Fibroblast of lung (primary cell): ENCODE measurements around the gene PTEN. TPM values are rescaled to one million over a fixed set of nuclear protein-coding genes. Genes with fewer than 3 reads are reported as not detected.

Experiments
- DNase-seq, 2 donors: peaks; one replicate each; pipeline versions ENCODE4 v3.0.0 to v3.0.0-alpha.2; 2010; ENCODE audit warnings: low read depth in 2 of 2
- H2AFZ ChIP-seq: 2 replicates; pipeline ENCODE4 v1.5.1; 2012; ENCODE audit warnings: low read length, control low read depth, inconsistent platforms
- H3K27ac ChIP-seq: 2 replicates; pipeline ENCODE4 v1.5.1; 2011; ENCODE audit warnings: low read length, control low read depth; ENCODE audit not compliant: insufficient read depth
- H3K27me3 ChIP-seq: 2 replicates; pipeline ENCODE4 v1.5.1; 2011; ENCODE audit warnings: mild to moderate bottlenecking, low read length; ENCODE audit not compliant: control insufficient read depth, insufficient read depth
- H3K36me3 ChIP-seq: 2 replicates; pipeline ENCODE4 v1.5.1; 2011; ENCODE audit warnings: low read length; ENCODE audit not compliant: control insufficient read depth, insufficient read depth
- H3K4me1 ChIP-seq: 2 replicates; pipeline ENCODE4 v1.5.1; 2011; ENCODE audit warnings: low read length; ENCODE audit not compliant: control insufficient read depth, insufficient read depth; ENCODE audit errors: extremely low read depth
- H3K4me2 ChIP-seq: 2 replicates; pipeline ENCODE4 v1.5.1; 2011; ENCODE audit warnings: low read length, control low read depth; ENCODE audit not compliant: insufficient read depth; ENCODE audit errors: extremely low read depth
- H3K4me3 ChIP-seq, 4 experiments: fragments of 200-600 bp in 1 of 4; sonication (generic) in 1 of 4; replicated peaks in 1 of 4; 2 replicates each; pipeline ENCODE4 v1.5.1; 2011 to 2016; ENCODE audit warnings: low read length in 4 of 4, low read depth in 3 of 4, mild to moderate bottlenecking in 3 of 4, control low read depth in 2 of 4, inconsistent platforms in 1 of 4, mixed read lengths in 1 of 4; ENCODE audit not compliant: insufficient read depth in 1 of 4; ENCODE audit errors: control extremely low read depth in 1 of 4
- H3K79me2 ChIP-seq: 2 replicates; pipeline ENCODE4 v1.5.1; 2012; ENCODE audit warnings: mild to moderate bottlenecking, low read length, inconsistent platforms; ENCODE audit not compliant: control insufficient read depth, insufficient read depth
- H3K9ac ChIP-seq: 2 replicates; pipeline ENCODE4 v1.5.1; 2011; ENCODE audit warnings: mild to moderate bottlenecking, low read length, control low read depth; ENCODE audit not compliant: insufficient read depth
- H3K9me3 ChIP-seq: 2 replicates; pipeline ENCODE4 v1.5.1; 2012; ENCODE audit warnings: low read depth, low read length; ENCODE audit not compliant: control insufficient read depth, insufficient read depth
- H4K20me1 ChIP-seq: 2 replicates; pipeline ENCODE4 v1.5.1; 2011; ENCODE audit warnings: low read length; ENCODE audit not compliant: control insufficient read depth, insufficient read depth; ENCODE audit errors: extremely low read depth
- EZH2 ChIP-seq: IDR thresholded peaks from 2 replicates; pipeline ENCODE4 v1.5.1; 2012; ENCODE audit warnings: low read length, control low read depth, mild to moderate bottlenecking; ENCODE audit errors: missing control alignments
- polyA plus RNA-seq, 2 donors: library from polyadenylated mRNA; depleted of rRNA in 1 of 2; stranded (reverse) in 1 of 2; unstranded in 1 of 2; fragments of >200 nt; gene quantifications; 2 replicates each; pipeline ENCODE4 v1.2.1, GENCODE V29; 2011 to 2012; ENCODE audit warnings: missing spikeins in 1 of 2
- total RNA-seq: library from RNA; depleted of rRNA; stranded (reverse); fragments of >200 nt; gene quantifications from 2 replicates; pipeline ENCODE4 v1.2.1, GENCODE V29; 2014
- TF ChIP-seq, protein P1 (sequence below), 2 donors: IDR thresholded peaks in 1 of 2; conservative IDR thresholded peaks in 1 of 2; 1 replicate in 1 of 2; 2 replicates in 1 of 2; pipeline ENCODE4 v1.5.1; 2011 to 2012; ENCODE audit warnings: low read length in 2 of 2, control low read depth in 1 of 2, inconsistent platforms in 1 of 2, low read depth in 1 of 2, mild to moderate bottlenecking in 1 of 2

The PTEN gene
- total and polyA plus RNA-seq, 2 donors (not counting 1 experiment from before 2014, with no cell fraction given) = 60.2 to 200 TPM

DNA sequence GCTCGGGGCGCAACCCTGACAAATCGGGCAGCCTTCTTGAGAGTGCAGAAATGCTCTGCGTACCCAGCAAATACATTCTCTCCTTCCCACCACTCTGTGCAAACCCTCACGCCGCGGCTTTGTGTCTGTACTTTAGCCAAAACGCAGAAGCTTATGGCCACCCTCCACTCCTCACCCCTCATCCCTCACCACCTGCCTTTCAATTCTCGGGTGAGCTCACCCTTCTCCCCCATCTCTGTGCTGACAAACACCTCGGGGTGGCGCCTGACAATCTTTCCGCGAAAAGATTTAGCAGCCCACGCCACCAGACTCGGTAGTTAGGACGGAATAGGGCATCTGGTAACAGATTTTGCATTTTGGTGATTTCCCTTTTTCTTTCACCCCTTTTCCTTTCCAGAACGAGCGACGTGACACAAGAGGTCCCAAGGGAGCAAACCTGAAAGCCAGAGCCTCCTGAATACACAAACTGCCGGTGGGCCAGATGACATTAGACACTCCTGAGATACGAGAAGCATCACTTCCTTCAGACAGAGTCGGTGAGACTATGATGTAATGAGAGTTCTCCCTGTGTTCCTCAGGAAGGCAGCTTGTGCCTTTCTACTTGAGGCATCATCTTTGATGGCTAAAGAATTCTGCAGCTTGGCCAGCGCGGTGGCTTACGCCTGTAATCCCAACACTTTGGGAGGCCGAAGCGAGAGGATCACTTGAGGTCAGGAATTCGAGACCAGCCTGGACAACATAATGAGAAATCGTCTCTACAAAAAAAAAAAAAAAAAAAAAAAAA is 44.7 kb upstream of the PTEN start:
- peak overlapping the region; percentile 82 to 97 (median 90) for H3K4me3 ChIP-seq
- peak overlapping the region; percentile 80 for H3K9ac ChIP-seq
- no peaks in the 10 kb centered on the region for H3K27me3 ChIP-seq
- H3K36me3 ChIP-seq = peaks cover 4% of the 10 kb centered on the region
- peak overlapping the region; percentile 80 for H3K27ac ChIP-seq
- DNase-seq = peak; percentile 8 to 52
- H3K9me3 ChIP-seq = no peaks in the 10 kb centered on the region
- TF ChIP-seq EZH2 = no peak
- TF ChIP-seq, protein P1, sequence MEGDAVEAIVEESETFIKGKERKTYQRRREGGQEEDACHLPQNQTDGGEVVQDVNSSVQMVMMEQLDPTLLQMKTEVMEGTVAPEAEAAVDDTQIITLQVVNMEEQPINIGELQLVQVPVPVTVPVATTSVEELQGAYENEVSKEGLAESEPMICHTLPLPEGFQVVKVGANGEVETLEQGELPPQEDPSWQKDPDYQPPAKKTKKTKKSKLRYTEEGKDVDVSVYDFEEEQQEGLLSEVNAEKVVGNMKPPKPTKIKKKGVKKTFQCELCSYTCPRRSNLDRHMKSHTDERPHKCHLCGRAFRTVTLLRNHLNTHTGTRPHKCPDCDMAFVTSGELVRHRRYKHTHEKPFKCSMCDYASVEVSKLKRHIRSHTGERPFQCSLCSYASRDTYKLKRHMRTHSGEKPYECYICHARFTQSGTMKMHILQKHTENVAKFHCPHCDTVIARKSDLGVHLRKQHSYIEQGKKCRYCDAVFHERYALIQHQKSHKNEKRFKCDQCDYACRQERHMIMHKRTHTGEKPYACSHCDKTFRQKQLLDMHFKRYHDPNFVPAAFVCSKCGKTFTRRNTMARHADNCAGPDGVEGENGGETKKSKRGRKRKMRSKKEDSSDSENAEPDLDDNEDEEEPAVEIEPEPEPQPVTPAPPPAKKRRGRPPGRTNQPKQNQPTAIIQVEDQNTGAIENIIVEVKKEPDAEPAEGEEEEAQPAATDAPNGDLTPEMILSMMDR (conservative IDR thresholded peaks at IDR 0.05 in 1 of 2, IDR thresholded peaks at IDR 0.05 in 1 of 2; ENCODE audit: low read depth in 1 of 2, low read length in 2 of 2) = peak in 1 of 2 donors; percentile 4
- H4K20me1 ChIP-seq = no peaks in the 10 kb centered on the region
- H3K79me2 ChIP-seq = peaks cover 38% of the 10 kb centered on the region
- H3K4me2 ChIP-seq = peak overlapping the region; percentile 99
- peak overlapping the region; percentile 99 for H2AFZ ChIP-seq
- peaks cover 6% of the 10 kb centered on the region for H3K4me1 ChIP-seq

DNA sequence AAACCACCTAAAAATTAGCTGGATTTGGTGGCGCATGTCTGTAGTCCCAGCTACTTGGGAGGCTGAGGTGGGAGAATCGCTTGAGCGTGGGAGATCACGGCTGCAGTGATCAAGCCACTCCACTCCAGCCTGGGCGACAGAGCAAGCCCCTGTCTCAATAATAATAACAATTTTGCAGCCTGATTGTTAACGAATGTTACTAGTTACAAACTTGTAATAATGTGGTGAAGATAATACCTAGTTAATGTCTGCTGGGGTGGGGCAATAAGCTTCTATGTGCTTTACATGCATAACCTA is 44.2 kb upstream of the PTEN start:
- Histone ChIP-seq H3K4me2 (no peak overlapping the region), H3K4me1 (peaks cover 6% of the 10 kb centered on the region), H3K9me3 (no peaks in the 10 kb centered on the region), H3K27ac (no peak overlapping the region), H3K4me3 (no peak overlapping the region), H2AFZ (no peak overlapping the region), H3K36me3 (peaks cover 2% of the 10 kb centered on the region), H4K20me1 (no peaks in the 10 kb centered on the region), H3K79me2 (peaks cover 37% of the 10 kb centered on the region), H3K27me3 (no peaks in the 10 kb centered on the region), H3K9ac (no peak overlapping the region)
- DNase-seq = no peak
- TF ChIP-seq, protein P1 (conservative IDR thresholded peaks at IDR 0.05 in 1 of 2, IDR thresholded peaks at IDR 0.05 in 1 of 2; ENCODE audit: low read depth in 1 of 2, low read length in 2 of 2) = no peak
- no peak for TF ChIP-seq EZH2

DNA sequence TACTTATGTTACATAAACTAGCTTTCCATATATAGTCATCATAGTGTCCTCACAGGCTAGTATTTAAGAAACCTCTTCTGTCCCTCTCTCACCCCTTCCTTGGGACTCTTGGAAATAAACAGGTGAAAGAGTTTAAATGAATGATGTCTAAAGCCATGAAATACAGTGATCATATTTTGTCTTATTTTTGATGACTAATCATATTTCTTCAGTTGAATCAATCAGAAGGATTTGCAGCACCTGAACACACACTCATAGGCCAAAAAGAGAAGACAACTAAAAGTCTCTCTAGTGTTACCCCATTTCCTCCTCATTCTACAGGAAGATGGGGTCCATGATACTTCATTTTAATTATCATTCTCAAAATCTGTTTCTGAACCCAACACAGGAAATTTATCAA is 36.8 kb upstream of the PTEN start:
- Histone ChIP-seq H3K9ac (no peak overlapping the region), H3K36me3 (no peaks in the 10 kb centered on the region), H3K27ac (no peak overlapping the region), H3K79me2 (no peaks in the 10 kb centered on the region), H2AFZ (no peak overlapping the region), H3K4me3 (no peak overlapping the region), H4K20me1 (no peaks in the 10 kb centered on the region), H3K9me3 (no peaks in the 10 kb centered on the region), H3K27me3 (no peaks in the 10 kb centered on the region), H3K4me1 (no peaks in the 10 kb centered on the region), H3K4me2 (no peak overlapping the region)
- no peak for DNase-seq
- TF ChIP-seq EZH2 = no peak
- TF ChIP-seq, protein P1 (conservative IDR thresholded peaks at IDR 0.05 in 1 of 2, IDR thresholded peaks at IDR 0.05 in 1 of 2; ENCODE audit: low read depth in 1 of 2, low read length in 2 of 2) = no peak
